ENCODE measurements around the gene UFD1. TPM values are rescaled to one million over a fixed set of nuclear protein-coding genes. Genes with fewer than 3 reads are reported as not detected.

The UFD1 gene
- total RNA-seq, 4 donors from 2014 or later: 39.2 to 74.3 (median 43.5) TPM

DNA sequence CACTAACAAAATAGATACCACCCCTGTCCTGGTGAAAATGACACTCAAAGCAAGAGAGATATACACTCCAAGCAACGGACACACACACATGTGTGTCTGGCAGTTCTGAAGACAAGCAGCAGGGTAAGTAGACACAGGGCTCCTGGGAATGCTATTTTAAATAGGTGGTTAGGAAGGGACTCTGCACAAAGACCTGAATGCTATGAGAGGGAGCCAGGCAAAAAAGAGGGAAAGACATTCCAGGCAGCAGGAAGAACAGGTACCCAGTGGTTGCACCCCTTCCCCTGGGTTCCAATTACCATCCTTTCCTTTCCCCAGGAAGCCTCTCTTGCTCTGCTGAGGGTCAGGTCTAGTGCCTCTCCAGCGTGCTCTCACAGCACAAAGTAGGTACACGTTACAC is 3.0 kb downstream of the UFD1 start:
- peaks cover 0 to 21% (median 6%) of the 10 kb centered on the region in 4 donors for H3K4me1 ChIP-seq
- no peak overlapping the region for H3K27ac ChIP-seq
- peaks cover 0 to 44% (median 0%) of the 10 kb centered on the region in 3 donors for H3K36me3 ChIP-seq
- no peak for DNase-seq
- no peaks in the 10 kb centered on the region for H3K27me3 ChIP-seq
- no peak for TF ChIP-seq POLR2A (IDR thresholded peaks at IDR 0.05)
- TF ChIP-seq, protein P1, sequence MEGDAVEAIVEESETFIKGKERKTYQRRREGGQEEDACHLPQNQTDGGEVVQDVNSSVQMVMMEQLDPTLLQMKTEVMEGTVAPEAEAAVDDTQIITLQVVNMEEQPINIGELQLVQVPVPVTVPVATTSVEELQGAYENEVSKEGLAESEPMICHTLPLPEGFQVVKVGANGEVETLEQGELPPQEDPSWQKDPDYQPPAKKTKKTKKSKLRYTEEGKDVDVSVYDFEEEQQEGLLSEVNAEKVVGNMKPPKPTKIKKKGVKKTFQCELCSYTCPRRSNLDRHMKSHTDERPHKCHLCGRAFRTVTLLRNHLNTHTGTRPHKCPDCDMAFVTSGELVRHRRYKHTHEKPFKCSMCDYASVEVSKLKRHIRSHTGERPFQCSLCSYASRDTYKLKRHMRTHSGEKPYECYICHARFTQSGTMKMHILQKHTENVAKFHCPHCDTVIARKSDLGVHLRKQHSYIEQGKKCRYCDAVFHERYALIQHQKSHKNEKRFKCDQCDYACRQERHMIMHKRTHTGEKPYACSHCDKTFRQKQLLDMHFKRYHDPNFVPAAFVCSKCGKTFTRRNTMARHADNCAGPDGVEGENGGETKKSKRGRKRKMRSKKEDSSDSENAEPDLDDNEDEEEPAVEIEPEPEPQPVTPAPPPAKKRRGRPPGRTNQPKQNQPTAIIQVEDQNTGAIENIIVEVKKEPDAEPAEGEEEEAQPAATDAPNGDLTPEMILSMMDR (IDR thresholded peaks at IDR 0.05): no peak
- no peak overlapping the region for H3K4me3 ChIP-seq
- H3K9me3 ChIP-seq: no peaks in the 10 kb centered on the region

DNA sequence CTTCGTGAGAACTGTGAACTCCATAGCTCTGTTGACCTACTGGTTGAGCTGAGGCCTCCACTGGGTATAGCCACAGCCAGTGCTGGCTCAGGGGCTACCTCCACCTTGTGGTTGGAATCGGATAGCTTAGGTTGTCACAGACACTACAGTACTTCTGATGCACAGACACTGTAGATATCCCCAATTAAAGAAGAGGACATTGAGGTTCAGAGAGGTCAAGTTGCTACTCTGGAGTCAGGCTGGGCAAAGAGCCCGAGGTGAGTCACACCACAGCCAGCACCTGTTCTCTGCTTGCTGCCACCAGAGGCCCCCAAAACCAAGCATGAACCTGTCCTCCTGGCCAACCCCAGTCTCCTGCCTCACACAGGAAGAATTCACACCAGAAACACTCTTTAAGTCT is 5.4 kb downstream of the UFD1 start:
- Histone ChIP-seq H3K36me3 (peaks cover 0 to 68% (median 0%) of the 10 kb centered on the region in 3 donors), H3K9me3 (no peaks in the 10 kb centered on the region), H3K27ac (no peak overlapping the region), H3K4me1 (peaks cover 0 to 13% (median 4%) of the 10 kb centered on the region in 4 donors), H3K4me3 (no peak overlapping the region), H3K27me3 (no peaks in the 10 kb centered on the region)
- TF ChIP-seq POLR2A (IDR thresholded peaks at IDR 0.05): no peak
- TF ChIP-seq, protein P1 (IDR thresholded peaks at IDR 0.05): no peak
- DNase-seq: no peak

DNA sequence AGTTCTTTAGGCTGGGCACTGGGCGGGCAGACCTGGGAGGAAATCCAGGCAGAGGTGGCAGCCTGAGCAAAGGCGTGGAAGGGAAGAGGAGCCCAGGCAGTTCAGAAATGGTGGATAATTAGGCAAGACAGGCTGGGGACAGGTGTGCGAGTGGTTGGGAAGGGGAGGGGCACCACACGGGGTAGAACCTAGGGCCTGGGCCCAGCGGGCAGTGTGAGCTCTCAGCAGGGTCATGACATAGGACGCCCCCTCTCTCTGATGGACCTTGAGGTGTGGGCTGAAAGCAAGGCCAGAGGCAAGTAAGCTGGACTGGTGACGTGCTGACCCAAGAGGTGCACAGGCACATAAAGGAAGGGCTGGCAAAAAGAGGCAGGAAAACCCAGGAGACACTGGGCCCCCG is 6.8 kb downstream of the UFD1 start:
- H3K4me3 ChIP-seq: no peak overlapping the region
- H3K9me3 ChIP-seq: no peaks in the 10 kb centered on the region
- TF ChIP-seq, protein P1 (IDR thresholded peaks at IDR 0.05): no peak
- no peak for TF ChIP-seq POLR2A (IDR thresholded peaks at IDR 0.05)
- peaks cover 0 to 82% (median 0%) of the 10 kb centered on the region in 3 donors for H3K36me3 ChIP-seq
- no peaks in the 10 kb centered on the region for H3K27me3 ChIP-seq
- peaks cover 0 to 3% (median 0%) of the 10 kb centered on the region in 4 donors for H3K4me1 ChIP-seq
- no peak for DNase-seq
- H3K27ac ChIP-seq: no peak overlapping the region

- no peaks in the 10 kb centered on the region for H3K4me1 ChIP-seq
- DNase-seq: no peak
- no peak for TF ChIP-seq POLR2A (IDR thresholded peaks at IDR 0.05)
- TF ChIP-seq, protein P1 (IDR thresholded peaks at IDR 0.05): no peak
- H3K36me3 ChIP-seq: peaks cover 0 to 88% (median 0%) of the 10 kb centered on the region in 3 donors
- H3K27me3 ChIP-seq: no peaks in the 10 kb centered on the region
- H3K9me3 ChIP-seq: no peaks in the 10 kb centered on the region
- H3K27ac ChIP-seq: no peak overlapping the region
- H3K4me3 ChIP-seq: no peak overlapping the region
These were observed 7.4 kb downstream of the UFD1 start for GRCh38 chr22:19471572-19471971.

- Histone ChIP-seq H3K4me1 (no peaks in the 10 kb centered on the region), H3K27ac (no peak overlapping the region), H3K4me3 (no peak overlapping the region), H3K36me3 (peaks cover 0 to 100% (median 2%) of the 10 kb centered on the region in 3 donors), H3K27me3 (no peaks in the 10 kb centered on the region), H3K9me3 (no peaks in the 10 kb centered on the region)
- no peak for DNase-seq
- TF ChIP-seq, protein P1 (IDR thresholded peaks at IDR 0.05): no peak
- no peak for TF ChIP-seq POLR2A (IDR thresholded peaks at IDR 0.05)
These were observed 9.0 kb downstream of the UFD1 start for GRCh38 chr22:19470010-19470409.

DNA sequence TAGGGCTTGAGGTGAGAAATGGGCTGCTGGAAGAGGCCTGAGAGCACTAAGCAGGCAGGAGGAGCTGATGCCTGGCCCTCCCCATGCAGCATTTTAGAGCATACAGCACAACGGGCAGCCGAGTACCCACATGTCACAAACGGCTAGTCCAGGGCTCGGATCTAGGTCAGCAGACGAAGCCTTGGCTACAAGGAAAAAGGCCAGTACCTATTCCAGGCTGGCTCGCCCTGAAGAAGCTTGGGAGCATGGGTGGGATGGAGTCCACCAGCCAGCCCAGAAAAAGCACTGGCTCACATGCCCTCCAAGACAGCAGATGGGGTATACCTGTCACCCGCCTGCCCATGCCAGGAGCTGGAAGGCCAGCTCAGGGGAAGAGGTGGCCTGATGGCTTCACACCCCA is 9.6 kb downstream of the UFD1 start:
- peaks cover 0 to 100% (median 2%) of the 10 kb centered on the region in 3 donors for H3K36me3 ChIP-seq
- no peak overlapping the region for H3K27ac ChIP-seq
- no peak for TF ChIP-seq POLR2A (IDR thresholded peaks at IDR 0.05)
- TF ChIP-seq, protein P1 (IDR thresholded peaks at IDR 0.05): no peak
- no peaks in the 10 kb centered on the region for H3K9me3 ChIP-seq
- H3K27me3 ChIP-seq: no peaks in the 10 kb centered on the region
- no peaks in the 10 kb centered on the region for H3K4me1 ChIP-seq
- DNase-seq: no peak
- no peak overlapping the region for H3K4me3 ChIP-seq

Data from Peyer's patch (tissue), 4 donors.